H1 (cell line): ENCODE data around the gene ANXA2R. TPM values are rescaled to one million over a fixed set of nuclear protein-coding genes. Genes with fewer than 3 reads are reported as not detected.

Experiments
- ASH2L ChIP-seq: fragments of 200-600, 300-600 bp; sonication (generic); IDR thresholded peaks from one replicate; pipeline ENCODE4 v1.7.1; 2017; ENCODE audit warnings: low read length
- CTBP2 ChIP-seq: IDR thresholded peaks from 2 replicates; pipeline ENCODE4 v1.7.0; 2011; ENCODE audit warnings: borderline replicate concordance, mild to moderate bottlenecking, moderate library complexity, mixed read lengths, low read length; ENCODE audit not compliant: insufficient read depth, insufficient read length
- EGR1 ChIP-seq: IDR thresholded peaks from 2 replicates; pipeline ENCODE4 v1.6.1; 2011; ENCODE audit warnings: low read depth, low read length, borderline replicate concordance
- EZH2 ChIP-seq: fragments of 200-600 bp; sonication (generic); IDR thresholded peaks from 2 replicates; pipeline ENCODE4 v1.7.1; 2012; ENCODE audit warnings: low read depth, mild to moderate bottlenecking, moderate library complexity, low read length, inconsistent platforms; ENCODE audit not compliant: severe bottlenecking
- NANOG ChIP-seq: IDR thresholded peaks from 2 replicates; pipeline ENCODE4 v1.6.1; 2011; ENCODE audit warnings: low read length, low read depth, mild to moderate bottlenecking, inconsistent platforms; ENCODE audit not compliant: insufficient read depth, poor library complexity, severe bottlenecking
- polyA plus RNA-seq, 7 experiments: library from polyadenylated mRNA; depleted of rRNA in 3 of 7; stranded (reverse) in 5 of 7; unstranded in 2 of 7; fragments of >200 nt in 5 of 7; fragments of 200-250 nt in 2 of 7; gene quantifications; 1 replicate in 5 of 7; 2 replicates in 1 of 7; 4 replicates in 1 of 7; pipeline versions ENCODE4 v1.2.1 to v1.2.3, GENCODE V29; 2011 to 2013; ENCODE audit warnings: missing spikeins in 2 of 7, mixed read lengths in 2 of 7
- total RNA-seq: library from RNA; stranded (reverse); fragmentation: NEBNext Ultra II Directional; extraction: Animal tissue kit (Norgen Biotek cat#: 25700); gene quantifications from 2 replicates; pipeline ENCODE4 v1.2.1, GENCODE V29; 2021

Gene ANXA2R
- total and polyA plus RNA-seq, 2 of the 8 experiments (the other 6 are each of a cell fraction or from before 2014, with no cell fraction given), result 0.08 to 0.17 TPM

DNA sequence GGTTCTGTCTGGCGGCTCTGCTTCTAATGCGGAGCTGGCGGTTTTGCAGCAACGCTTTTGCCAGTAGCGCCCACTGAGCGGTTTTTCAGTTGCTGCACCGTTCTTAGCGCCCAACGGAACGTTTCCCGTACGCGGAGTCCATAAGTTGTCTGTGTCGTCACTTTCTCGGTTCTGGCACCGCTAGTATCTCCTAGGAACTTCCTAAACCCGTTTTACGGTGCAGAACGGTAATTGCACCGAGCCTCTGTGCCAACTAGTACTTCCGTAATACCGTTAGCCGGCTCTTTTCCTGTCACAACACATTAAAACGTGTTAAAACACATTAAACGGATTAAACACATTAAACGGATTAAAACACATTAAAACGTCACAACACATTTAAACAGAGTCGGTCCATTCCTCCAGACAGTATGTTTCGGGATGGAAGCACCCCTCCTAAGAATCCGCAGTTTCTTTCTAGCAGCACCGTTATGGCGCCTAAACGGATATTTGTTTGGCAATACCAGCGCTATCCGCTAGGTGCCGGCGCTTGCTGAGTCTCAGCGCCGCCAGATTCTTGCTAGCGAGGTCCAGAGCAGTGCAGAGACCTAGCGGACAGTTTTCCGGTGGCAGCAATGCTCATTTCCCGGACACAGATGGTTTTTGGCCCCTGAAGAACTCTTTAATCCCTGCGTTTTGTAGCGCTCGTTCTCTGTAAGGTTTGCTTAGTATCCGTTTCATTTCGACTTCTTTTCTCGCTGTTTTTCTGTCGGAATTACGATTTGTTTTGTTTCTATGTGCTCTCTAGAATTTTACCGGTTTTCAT, 45.4 kb downstream of the ANXA2R start (continued):
- TF ChIP-seq NANOG (no peak), ASH2L (peak; percentile 48), EGR1 (peak; percentile 63), EZH2 (peak; percentile 47), CTBP2 (peak; percentile 51)
